GM21717 (cell line): ENCODE results near the gene MCL1.
"Not testable (repeated sequence)": the region's sequence is repeated elsewhere in the genome, so short reads cannot be mapped to it uniquely, and the experiment has no call there.

Source experiments
- ATAC-seq: cut with Tn5 transposase; IDR thresholded peaks from one replicate; pipeline ENCODE4 v1.9.1; 2021; ENCODE audit warnings: mild to moderate bottlenecking, moderate library complexity; ENCODE audit not compliant: unreplicated experiment

The MCL1 gene

GRCh38 chr1:150579110-150579944, at the start of gene MCL1:
MCL1 (minus strand) TSS chr1:150579610; CDS start chr1:150579530, 80 bp downstream.
- peak; percentile 84 for ATAC-seq

DNA sequence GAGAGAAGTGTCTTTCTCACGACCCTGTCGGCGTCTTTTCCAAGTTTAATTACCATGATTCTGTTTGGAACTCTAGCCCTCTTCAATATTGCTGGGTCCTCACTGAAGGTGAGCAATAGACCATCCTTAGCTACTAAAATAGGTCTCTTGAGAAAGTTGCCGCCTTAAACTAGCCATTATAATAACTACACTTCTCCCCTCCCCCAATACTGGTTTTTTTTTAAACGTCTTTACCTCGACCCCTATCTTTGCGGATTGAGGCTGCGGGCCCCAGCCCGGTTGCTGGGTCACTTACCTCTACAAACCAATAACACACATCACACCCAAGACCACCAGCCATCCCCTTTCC, 49.3 kb upstream of the MCL1 start:
- no peak for ATAC-seq

DNA sequence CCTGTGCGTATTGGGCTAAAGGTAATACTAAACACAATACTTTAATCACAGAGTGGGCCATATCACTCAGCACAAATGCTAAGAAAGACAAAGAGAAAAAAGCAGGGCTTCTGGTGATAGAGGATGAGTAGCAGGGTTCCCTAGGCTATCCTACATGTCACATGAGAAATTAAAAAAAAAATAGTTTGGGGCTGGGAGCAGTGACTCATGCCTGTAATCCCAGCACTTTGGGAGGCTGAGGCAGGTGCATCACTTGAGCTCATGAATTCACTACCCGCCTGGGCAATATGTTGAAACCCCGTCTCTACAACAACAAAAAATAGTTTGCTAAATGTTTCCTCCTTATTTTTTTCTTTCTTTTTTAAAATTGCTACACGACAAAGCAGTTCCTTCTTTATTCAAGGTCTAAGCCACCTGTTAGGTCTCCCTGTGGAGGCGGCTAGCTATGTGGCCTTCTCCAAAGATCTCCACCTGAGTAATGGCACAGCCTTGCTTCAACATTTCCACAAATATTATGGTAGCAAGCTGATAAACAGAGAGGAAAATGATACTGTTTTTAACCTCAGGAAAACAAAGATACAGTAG, 48.5 kb upstream of the MCL1 start:
- ATAC-seq: no peak

GRCh38 chr1:150626150-150626549, 46.7 kb upstream of the MCL1 start:
- ATAC-seq: no peak

DNA sequence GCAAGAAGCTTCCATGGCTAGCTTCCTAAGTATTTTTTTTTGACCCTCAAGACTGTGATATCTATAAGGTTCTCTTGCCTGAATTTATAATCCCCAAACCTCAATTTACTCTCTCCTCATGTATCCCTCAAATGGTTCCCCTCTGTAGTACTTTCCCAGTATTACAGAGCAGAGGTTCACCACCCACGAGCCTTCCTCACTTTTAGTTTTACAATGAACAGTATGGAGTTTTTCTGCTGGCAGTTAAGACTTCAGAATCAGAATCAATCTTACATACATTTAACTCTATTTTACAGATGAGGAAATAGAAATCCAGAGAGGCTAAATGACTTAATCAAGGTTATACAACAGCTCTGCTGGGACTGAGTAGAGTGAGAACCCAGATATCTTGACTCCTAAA, 45.1 kb upstream of the MCL1 start:
- not testable (repeated sequence) for ATAC-seq

DNA sequence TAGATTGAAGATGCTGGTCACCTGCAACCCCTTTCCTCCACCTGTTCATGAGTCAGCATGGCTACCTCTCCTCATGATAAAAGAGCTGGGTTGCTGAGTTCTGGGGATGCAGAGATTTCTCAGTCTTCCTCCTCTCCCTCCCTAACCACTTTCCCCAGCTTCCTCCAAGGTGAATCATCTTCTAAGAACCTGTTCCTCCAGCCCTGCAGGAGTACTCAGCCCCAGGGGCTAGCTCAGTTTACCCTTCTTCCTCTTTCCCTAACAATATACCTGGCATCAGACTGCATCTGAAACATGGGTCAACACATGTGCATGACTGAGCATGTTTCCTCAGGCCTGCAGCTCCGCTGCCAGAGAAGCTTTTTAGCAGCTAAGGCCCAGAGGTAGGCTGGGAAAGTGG, 44.7 kb upstream of the MCL1 start:
- ATAC-seq: not testable (repeated sequence)

GRCh38 chr1:150622303-150622975, 43.0 kb upstream of the MCL1 start:
- ATAC-seq: no peak

DNA sequence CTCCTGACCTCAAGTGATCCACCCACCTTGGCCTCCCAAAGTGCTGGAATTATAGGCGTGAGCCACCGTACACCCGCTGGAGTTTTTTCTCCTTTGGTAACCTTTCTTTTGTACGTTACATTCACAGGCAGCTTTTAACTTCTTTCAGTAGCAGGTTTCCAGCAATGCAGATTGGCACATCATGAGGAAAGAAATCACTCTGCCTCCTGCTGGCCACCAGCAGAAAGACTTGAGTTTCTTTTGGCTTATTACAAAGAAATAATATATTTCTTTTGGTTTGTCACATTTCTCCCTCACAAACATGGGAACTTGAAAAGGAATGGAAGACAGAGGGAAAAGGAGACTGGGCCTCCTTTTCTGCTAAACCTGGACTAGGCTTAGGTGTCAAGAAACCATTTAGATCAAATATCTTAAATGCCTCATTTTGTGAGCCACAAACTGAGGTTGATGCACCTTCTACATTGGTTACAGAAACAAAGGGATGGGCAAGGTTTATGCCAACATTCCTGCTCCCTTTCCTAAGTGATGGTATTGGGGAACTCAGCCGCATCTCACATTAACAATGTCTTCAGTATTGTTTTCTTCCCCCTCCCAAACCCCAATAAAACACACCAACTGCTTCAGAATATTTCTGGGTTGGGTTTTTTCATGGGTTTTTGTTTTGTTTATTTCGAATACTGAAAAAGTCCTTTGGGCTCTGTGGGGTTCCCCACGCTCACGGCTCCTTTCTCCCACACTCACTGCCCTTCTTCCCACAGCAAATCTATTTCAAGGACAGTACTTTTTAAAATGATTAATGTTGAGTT, 42.3 kb upstream of the MCL1 start:
- no peak for ATAC-seq

- ATAC-seq: no peak
These were observed 41.5 kb upstream of the MCL1 start for GRCh38 chr1:150620919-150621318.

DNA sequence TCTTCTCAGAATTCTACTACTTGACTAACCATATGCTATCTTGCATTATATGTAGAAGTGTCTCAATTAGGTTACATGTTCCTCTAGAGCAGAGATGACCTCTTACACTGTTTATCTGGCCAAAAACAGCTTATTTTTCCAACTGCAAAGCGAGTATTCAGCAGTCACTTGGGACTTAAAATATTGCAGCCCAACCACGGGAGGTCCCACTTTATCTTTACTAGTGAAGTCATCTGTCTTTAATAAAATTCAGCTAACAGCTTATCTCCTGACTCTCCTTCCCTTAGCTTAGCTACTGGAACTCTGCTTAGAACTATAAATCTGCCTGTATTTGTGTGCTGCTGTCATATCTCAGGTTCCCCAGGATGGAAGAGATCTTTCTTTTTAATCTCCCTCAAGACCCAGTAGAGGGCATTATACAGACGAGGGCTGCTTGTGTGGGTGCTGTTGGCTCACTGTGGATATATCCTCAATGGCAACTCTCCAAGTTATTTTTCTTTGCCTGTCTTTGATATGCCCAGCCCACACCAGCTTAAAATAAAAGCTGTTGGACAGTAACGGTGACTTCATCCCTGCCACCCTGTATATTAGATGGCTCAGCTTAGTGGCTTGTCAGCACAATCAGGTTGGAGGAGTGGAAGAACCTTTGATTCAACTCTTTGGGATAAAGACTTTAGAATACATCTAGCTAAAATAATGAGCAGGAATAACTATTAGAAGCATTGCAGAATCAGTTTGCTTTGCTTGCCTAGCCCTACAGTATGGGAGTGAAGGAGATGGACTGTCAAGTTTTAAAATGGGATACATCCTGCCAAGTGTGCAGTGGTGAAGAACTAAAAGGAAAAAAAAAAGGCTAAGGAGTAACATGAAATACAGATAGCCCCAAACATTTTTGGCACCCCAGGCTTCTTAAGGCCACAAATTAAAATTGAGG, 40.4 kb upstream of the MCL1 start:
- no peak for ATAC-seq

DNA sequence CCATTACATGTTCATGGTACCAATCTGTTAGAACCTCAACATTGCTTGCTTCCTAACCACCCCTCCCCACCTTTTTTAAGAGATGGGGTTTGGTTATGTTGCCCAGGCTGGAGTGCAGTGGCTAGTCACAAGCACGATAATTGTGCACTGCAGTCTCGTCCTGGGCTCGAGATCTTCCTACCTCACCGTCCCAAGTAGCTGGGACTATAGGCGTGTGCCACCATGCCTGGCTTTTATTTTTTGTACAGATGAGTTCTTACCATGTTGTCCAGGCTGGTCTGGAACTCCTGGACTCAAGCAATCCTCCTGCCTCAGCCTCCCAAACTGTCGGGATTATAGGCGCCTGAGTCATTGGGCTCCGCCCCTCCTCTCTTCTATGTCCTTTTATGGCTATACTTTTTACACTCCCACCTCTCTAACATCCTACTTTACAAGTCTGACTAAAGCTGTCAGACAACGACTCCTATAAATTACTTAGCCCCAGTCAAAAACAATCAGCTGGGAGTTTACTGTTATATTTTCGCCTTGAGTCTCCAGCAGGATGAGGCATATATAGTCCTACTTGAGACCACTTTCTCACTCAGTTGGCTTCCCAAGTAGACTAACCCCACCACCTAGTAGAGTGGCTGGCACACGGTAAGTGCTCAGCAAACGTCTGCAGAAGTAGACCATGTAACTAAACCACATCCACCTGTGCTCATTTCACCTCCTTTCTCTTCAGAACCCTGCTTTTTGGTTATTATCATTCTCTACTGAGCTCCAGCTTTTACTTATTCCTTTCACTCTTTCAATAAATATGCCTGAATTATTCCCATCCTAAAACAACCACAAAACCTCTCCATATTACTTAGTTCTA, 36.2 kb upstream of the MCL1 start:
- ATAC-seq: no peak

GRCh38 chr1:150613061-150613920, 33.9 kb upstream of the MCL1 start:
- peak; percentile 48 for ATAC-seq

- ATAC-seq: no peak
These were observed 32.6 kb upstream of the MCL1 start for GRCh38 chr1:150612014-150612345.

- ATAC-seq: no peak
These were observed 31.2 kb upstream of the MCL1 start for GRCh38 chr1:150610576-150610975.

- ATAC-seq: no peak
These were observed 30.3 kb upstream of the MCL1 start for GRCh38 chr1:150609732-150610131.

DNA sequence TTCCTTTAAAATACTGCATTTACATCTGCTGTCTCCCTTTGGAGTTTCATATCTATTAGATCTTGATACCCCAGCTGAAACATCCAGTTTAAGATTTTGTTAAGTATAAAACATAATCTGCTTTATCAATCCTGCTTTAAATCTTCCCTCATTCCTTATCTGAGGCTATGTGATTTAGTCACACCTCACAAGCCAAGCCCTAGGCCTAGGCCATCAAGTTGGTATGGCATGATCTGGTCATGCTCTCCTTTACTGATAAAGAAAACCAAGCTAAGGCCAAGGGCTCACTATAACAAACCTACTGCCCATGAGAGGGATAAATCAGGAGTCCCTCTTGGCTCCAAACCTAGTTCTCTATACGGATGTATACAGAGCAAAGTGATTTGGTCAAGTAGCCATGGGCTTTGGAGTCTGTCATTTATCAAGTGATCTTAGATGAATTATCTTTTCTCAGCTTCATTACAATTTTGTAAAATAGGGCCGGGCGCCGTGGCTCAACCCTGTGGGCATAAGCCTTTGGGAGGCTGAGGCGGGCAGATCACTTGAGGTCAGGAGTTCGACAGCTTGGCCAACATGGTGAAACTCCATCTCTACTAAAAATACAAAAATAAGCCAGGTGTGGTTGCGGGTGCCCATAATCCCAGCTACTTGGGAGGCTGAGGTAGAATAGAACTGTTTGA, 27.2 kb upstream of the MCL1 start:
- no peak for ATAC-seq

GRCh38 chr1:150605451-150605731, 26.0 kb upstream of the MCL1 start:
- ATAC-seq: not testable (repeated sequence)

DNA sequence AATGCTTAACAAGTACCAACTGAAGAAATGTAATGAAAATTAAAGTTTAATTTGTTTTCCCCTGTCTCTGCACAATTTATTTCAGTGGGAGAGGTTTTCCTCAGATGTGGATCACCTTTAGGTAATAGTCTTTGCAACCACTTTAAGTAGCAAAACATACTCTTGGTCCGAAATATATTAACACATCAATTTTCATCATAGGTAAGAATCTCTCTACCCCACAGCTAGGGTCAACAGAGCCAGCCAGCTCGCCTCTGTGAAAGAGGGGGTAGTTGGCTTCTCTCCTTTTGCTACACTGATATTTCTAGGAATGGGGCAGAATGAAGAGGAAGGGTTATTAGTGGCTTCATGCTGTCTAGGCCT, 24.8 kb upstream of the MCL1 start:
- no peak for ATAC-seq
